Measurements from ENCODE around the gene PDE6A. TPM values are rescaled to one million over a fixed set of nuclear protein-coding genes. Genes with fewer than 3 reads are reported as not detected.

Gene PDE6A
- total RNA-seq = not detected
- under 1 TPM in 1 of 2 donors, not detected in 1; 0.11 TPM for polyA plus RNA-seq
- total RNA-seq = not detected

GRCh38 chr5:149944666-149945065 lies at the start of gene PDE6A:
Gene PDE6A (minus strand): TSS chr5:149944793. CDS start chr5:149944673, 120 bp downstream.
- DNase-seq = no peak
- Histone ChIP-seq H3K36me3 (ENCODE audit: control insufficient read depth in 2 of 3, insufficient read depth in 3 of 3, low read length in 3 of 3) (no peaks in the 10 kb centered on the region), H3K27ac (ENCODE audit: low read depth, low read length) (no peak within 1 kb of the TSS), H3K4me3 (ENCODE audit: low read length) (no peak within 1 kb of the TSS), H3K9me3 (ENCODE audit: control insufficient read depth in 2 of 3, low read length in 3 of 3) (no peaks in the 10 kb centered on the region), H3K4me1 (ENCODE audit: control insufficient read depth in 2 of 2, insufficient read depth in 2 of 2, low read length in 2 of 2) (no peaks in the 10 kb centered on the region), H3K27me3 (ENCODE audit: control insufficient read depth in 2 of 2, insufficient read depth in 2 of 2, low read length in 2 of 2) (no peaks in the 10 kb centered on the region)
- Mint-ChIP-seq H3K27me3 (peaks cover 0 to 8% (median 0%) of the 10 kb centered on the region in 5 donors), H3K4me1 (no peaks in the 10 kb centered on the region), H3K9me3 (no peaks in the 10 kb centered on the region), H3K27ac (peak within 1 kb of the TSS in 1 of 9 donors; percentile 83), H3K4me3 (no peak within 1 kb of the TSS), H3K36me3 (no peaks in the 10 kb centered on the region)
- POLR2A ChIA-PET = no interaction called here
- intact Hi-C loops (cut with micrococcal nuclease) = no loop called here
- no peak for ATAC-seq
- CTCF ChIA-PET = no interaction called here

DNA sequence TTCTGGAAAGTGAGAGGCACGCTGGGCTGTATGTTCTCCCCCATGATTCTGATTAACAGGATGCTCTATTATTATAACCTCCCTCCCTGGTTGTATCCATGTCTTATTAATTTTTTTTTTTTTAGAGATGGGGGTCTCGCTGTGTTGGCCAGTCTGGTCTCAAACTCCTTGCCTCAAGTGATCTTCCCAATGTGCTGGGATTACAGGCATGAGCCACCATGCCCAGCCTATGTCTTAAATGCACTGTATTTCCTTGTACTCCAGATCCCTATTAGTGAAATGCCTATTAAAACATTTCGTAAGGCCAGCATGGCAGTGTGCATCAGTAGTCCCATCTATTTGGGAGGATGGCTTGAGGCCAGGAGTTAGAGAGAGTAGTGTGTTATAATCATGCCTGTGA lies 48.9 kb upstream of the PDE6A start:
- peaks cover 0 to 1% (median under 1%) of the 10 kb centered on the region in 7 donors for H3K4me1 Mint-ChIP-seq
- peaks cover 0 to 15% (median 0%) of the 10 kb centered on the region in 3 experiments for H3K36me3 ChIP-seq (ENCODE audit: control insufficient read depth in 2 of 3, insufficient read depth in 3 of 3, low read length in 3 of 3)
- no peak overlapping the region for H3K27ac Mint-ChIP-seq
- no peaks in the 10 kb centered on the region for H3K9me3 Mint-ChIP-seq
- H3K4me3 ChIP-seq (ENCODE audit: low read length) = no peak overlapping the region
- no peak for DNase-seq
- no peak for ATAC-seq
- H3K27me3 Mint-ChIP-seq = no peaks in the 10 kb centered on the region
- no peak overlapping the region for H3K27ac ChIP-seq (ENCODE audit: low read depth, low read length)
- no peaks in the 10 kb centered on the region for H3K4me1 ChIP-seq (ENCODE audit: control insufficient read depth in 2 of 2, insufficient read depth in 2 of 2, low read length in 2 of 2)
- peaks cover 0 to 17% (median 11%) of the 10 kb centered on the region in 5 donors for H3K36me3 Mint-ChIP-seq
- H3K9me3 ChIP-seq (ENCODE audit: control insufficient read depth in 2 of 3, low read length in 3 of 3) = no peaks in the 10 kb centered on the region
- ChIA-PET CTCF (interaction anchor here (5.9 kb wide), 1 partner anchor 161 kb away, joined by 93 read pairs; no protein-coding TSS in a partner anchor), POLR2A (interaction anchor here (0.8 to 0.9 kb wide), 2 partner anchors 9 to 382 kb away, joined by 3 to 4 read pairs; no protein-coding TSS in a partner anchor)
- no peak overlapping the region for H3K4me3 Mint-ChIP-seq
- intact Hi-C loops (cut with micrococcal nuclease) = loop anchor here in 1 of 2 donors (5.0 kb wide), 1 partner anchor 141 kb away; no protein-coding TSS in a partner anchor
- H3K27me3 ChIP-seq (ENCODE audit: control insufficient read depth in 2 of 2, insufficient read depth in 2 of 2, low read length in 2 of 2) = no peaks in the 10 kb centered on the region

DNA sequence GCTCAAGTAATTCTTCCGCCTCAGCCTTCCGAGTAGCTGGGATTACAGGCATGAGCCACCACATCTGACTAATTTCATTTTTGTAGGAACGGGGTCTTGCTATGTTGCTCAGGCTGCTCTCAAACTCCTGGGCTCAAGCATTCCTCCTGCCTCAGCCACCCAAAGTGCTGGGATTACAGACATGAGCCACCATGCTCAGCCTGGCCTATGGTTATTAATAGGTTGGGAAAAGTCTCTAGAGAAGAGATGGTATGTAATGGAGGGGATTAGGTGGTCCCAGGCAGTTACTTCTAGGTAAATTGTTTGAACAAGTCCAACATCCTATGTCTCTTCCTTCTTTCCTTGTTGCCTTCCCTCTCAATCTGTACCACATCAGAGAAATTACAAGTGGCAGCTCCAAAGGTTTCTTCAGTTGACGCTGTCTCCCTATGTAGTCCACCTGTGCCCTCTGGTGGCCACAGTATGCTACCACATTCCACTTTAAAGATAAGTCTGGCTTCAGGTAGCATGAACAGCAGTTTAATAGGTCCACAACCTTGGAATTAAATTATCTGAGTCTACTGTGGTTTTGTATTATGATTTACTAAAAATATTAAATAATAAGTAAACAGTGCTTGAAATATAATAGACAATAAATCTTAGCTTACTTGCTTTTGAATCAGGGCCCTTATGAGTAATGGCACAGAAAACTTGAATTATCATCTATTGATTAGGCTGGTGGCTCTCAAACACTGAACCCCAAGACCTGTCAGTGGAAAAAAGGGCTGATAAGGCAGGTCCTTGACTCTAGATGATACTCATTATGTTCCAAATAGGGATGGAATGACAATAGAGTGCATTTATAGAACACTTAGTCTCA lies 46.2 kb upstream of the PDE6A start:
- peak; percentile 98 for ATAC-seq
- peaks cover 0 to 10% (median 4%) of the 10 kb centered on the region in 5 donors for H3K36me3 Mint-ChIP-seq
- intact Hi-C loops (cut with micrococcal nuclease) = loop anchor here (1.0 to 5.0 kb wide), 7 partner anchors 10 to 354 kb away; partner anchors contain the start of genes HMGXB3 (in 2 of the 2), SLC26A2 (in 2 of the 2) and TIGD6 (in 2 of the 2)

DNA sequence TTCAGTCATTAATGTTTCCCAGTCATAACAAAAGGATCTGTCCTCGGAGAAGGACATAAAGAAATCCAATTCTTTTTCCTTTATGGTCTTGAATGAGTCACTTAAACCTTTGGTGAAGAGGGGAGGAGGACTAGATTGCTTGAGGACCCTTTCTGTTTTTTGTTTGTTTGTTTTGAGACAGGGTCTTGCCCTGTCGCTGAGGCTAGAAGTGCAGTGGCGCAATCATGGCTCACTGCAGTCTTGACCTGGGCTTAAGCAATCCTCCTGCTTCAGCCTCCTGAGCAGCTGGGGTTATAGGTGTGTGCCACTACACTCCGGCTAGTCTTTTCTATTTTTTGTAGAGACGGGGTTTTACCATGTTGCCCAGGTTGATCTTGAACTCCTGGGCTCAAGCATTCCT lies 43.5 kb upstream of the PDE6A start:
- H3K27ac ChIP-seq (ENCODE audit: low read depth, low read length) = no peak overlapping the region
- no peaks in the 10 kb centered on the region for H3K4me1 Mint-ChIP-seq
- intact Hi-C loops (cut with micrococcal nuclease) = no loop called here
- no peaks in the 10 kb centered on the region for H3K36me3 Mint-ChIP-seq
- POLR2A ChIA-PET = no interaction called here
- no peaks in the 10 kb centered on the region for H3K9me3 Mint-ChIP-seq
- no peaks in the 10 kb centered on the region for H3K27me3 ChIP-seq (ENCODE audit: control insufficient read depth in 2 of 2, insufficient read depth in 2 of 2, low read length in 2 of 2)
- no peak overlapping the region for H3K4me3 Mint-ChIP-seq
- ATAC-seq (no peak), DNase-seq (no peak)
- no peaks in the 10 kb centered on the region for H3K36me3 ChIP-seq (ENCODE audit: control insufficient read depth in 2 of 3, insufficient read depth in 3 of 3, low read length in 3 of 3)
- H3K27me3 Mint-ChIP-seq = no peaks in the 10 kb centered on the region
- no peaks in the 10 kb centered on the region for H3K9me3 ChIP-seq (ENCODE audit: control insufficient read depth in 2 of 3, low read length in 3 of 3)
- H3K4me1 ChIP-seq (ENCODE audit: control insufficient read depth in 2 of 2, insufficient read depth in 2 of 2, low read length in 2 of 2) = no peaks in the 10 kb centered on the region
- H3K27ac Mint-ChIP-seq = no peak overlapping the region
- CTCF ChIA-PET = no interaction called here
- no peak overlapping the region for H3K4me3 ChIP-seq (ENCODE audit: low read length)

More for the DNA sequence above, 46.2 kb upstream of the PDE6A start:
- CTCF ChIA-PET = interaction anchor here (0.6 to 5.9 kb wide), 10 partner anchors 10 to 354 kb away, joined by 3 to 93 read pairs (median 5); no protein-coding TSS in a partner anchor
- Mint-ChIP-seq H3K4me1 (no peaks in the 10 kb centered on the region), H3K4me3 (no peak overlapping the region), H3K9me3 (no peaks in the 10 kb centered on the region), H3K27ac (no peak overlapping the region), H3K27me3 (no peaks in the 10 kb centered on the region)
- H3K4me1 ChIP-seq (ENCODE audit: control insufficient read depth in 2 of 2, insufficient read depth in 2 of 2, low read length in 2 of 2) = no peaks in the 10 kb centered on the region
- peak; percentile 28 to 65 (median 57) for DNase-seq
- no peaks in the 10 kb centered on the region for H3K27me3 ChIP-seq (ENCODE audit: control insufficient read depth in 2 of 2, insufficient read depth in 2 of 2, low read length in 2 of 2)
- no peak overlapping the region for H3K27ac ChIP-seq (ENCODE audit: low read depth, low read length)
- peaks cover 0 to 8% (median 0%) of the 10 kb centered on the region in 3 experiments for H3K36me3 ChIP-seq (ENCODE audit: control insufficient read depth in 2 of 3, insufficient read depth in 3 of 3, low read length in 3 of 3)
- no peak overlapping the region for H3K4me3 ChIP-seq (ENCODE audit: low read length)
- POLR2A ChIA-PET = interaction anchor here (2.0 kb wide), 1 partner anchor 10 kb away, joined by 7 read pairs; the partner anchor contains the start of genes HMGXB3 and TIGD6
- no peaks in the 10 kb centered on the region for H3K9me3 ChIP-seq (ENCODE audit: control insufficient read depth in 2 of 3, low read length in 3 of 3)

- no peak for ATAC-seq
- CTCF ChIA-PET = no interaction called here
- no peak for DNase-seq
- H3K9me3 ChIP-seq (ENCODE audit: control insufficient read depth in 2 of 3, low read length in 3 of 3) = no peaks in the 10 kb centered on the region
- H3K27ac Mint-ChIP-seq = no peak overlapping the region
- no peaks in the 10 kb centered on the region for H3K9me3 Mint-ChIP-seq
- H3K4me3 ChIP-seq (ENCODE audit: low read length) = no peak overlapping the region
- peaks cover 5 to 25% (median 11%) of the 10 kb centered on the region in 5 donors for H3K36me3 Mint-ChIP-seq
- H3K36me3 ChIP-seq (ENCODE audit: control insufficient read depth in 2 of 3, insufficient read depth in 3 of 3, low read length in 3 of 3) = peaks cover 8 to 34% (median 13%) of the 10 kb centered on the region in 3 experiments
- POLR2A ChIA-PET = no interaction called here
- no peak overlapping the region for H3K4me3 Mint-ChIP-seq
- no peak overlapping the region for H3K27ac ChIP-seq (ENCODE audit: low read depth, low read length)
- no peaks in the 10 kb centered on the region for H3K27me3 ChIP-seq (ENCODE audit: control insufficient read depth in 2 of 2, insufficient read depth in 2 of 2, low read length in 2 of 2)
- H3K4me1 Mint-ChIP-seq = no peaks in the 10 kb centered on the region
- H3K4me1 ChIP-seq (ENCODE audit: control insufficient read depth in 2 of 2, insufficient read depth in 2 of 2, low read length in 2 of 2) = no peaks in the 10 kb centered on the region
- no peaks in the 10 kb centered on the region for H3K27me3 Mint-ChIP-seq
- intact Hi-C loops (cut with micrococcal nuclease) = no loop called here
Observed at GRCh38 chr5:149982505-149982904, 37.9 kb upstream of the PDE6A start.

GRCh38 chr5:149981206-149981605 lies 36.6 kb upstream of the PDE6A start:
- DNase-seq (no peak), ATAC-seq (no peak)
- Histone ChIP-seq H3K36me3 (ENCODE audit: control insufficient read depth in 2 of 3, insufficient read depth in 3 of 3, low read length in 3 of 3) (peaks cover 8 to 38% (median 13%) of the 10 kb centered on the region in 3 experiments), H3K27me3 (ENCODE audit: control insufficient read depth in 2 of 2, insufficient read depth in 2 of 2, low read length in 2 of 2) (no peaks in the 10 kb centered on the region), H3K27ac (ENCODE audit: low read depth, low read length) (no peak overlapping the region), H3K4me1 (ENCODE audit: control insufficient read depth in 2 of 2, insufficient read depth in 2 of 2, low read length in 2 of 2) (no peaks in the 10 kb centered on the region), H3K9me3 (ENCODE audit: control insufficient read depth in 2 of 3, low read length in 3 of 3) (no peaks in the 10 kb centered on the region), H3K4me3 (ENCODE audit: low read length) (no peak overlapping the region)
- POLR2A ChIA-PET = no interaction called here
- no peak overlapping the region for H3K4me3 Mint-ChIP-seq
- intact Hi-C loops (cut with micrococcal nuclease) = no loop called here
- peaks cover 5 to 27% (median 11%) of the 10 kb centered on the region in 5 donors for H3K36me3 Mint-ChIP-seq
- no peaks in the 10 kb centered on the region for H3K9me3 Mint-ChIP-seq
- CTCF ChIA-PET = interaction anchor here (0.5 to 1.6 kb wide), 3 partner anchors 9 to 29 kb away, joined by 3 to 5 read pairs (median 3); no protein-coding TSS in a partner anchor
- no peaks in the 10 kb centered on the region for H3K4me1 Mint-ChIP-seq
- no peaks in the 10 kb centered on the region for H3K27me3 Mint-ChIP-seq
- no peak overlapping the region for H3K27ac Mint-ChIP-seq
